Psoas muscle (tissue), 8 donors: Measurements from ENCODE around the gene PRLR. TPM values are rescaled to one million over a fixed set of nuclear protein-coding genes. Genes with fewer than 3 reads are reported as not detected.

Experiments
- ATAC-seq, 4 donors: fragments of 200-7000 bp; cut with Tn5 transposase; one replicate each; pipeline ENCODE4 v1.9.1; 2020; ENCODE audit warnings: moderate library complexity in 3 of 4, mild to moderate bottlenecking in 2 of 4
- DNase-seq, 2 donors: peaks; one replicate each; pipeline ENCODE4 v3.0.0-alpha.2; 2020
- H3K27ac ChIP-seq: fragments of 200-600 bp; one replicate; pipeline ENCODE4 v1.8.0; 2022
- H3K27me3 ChIP-seq, 3 donors: fragments of 200-600 bp in 1 of 3; one replicate each; pipeline versions ENCODE4 v1.6.1 to v1.8.0; 2013 to 2022; ENCODE audit warnings: low read length in 2 of 3, mild to moderate bottlenecking in 2 of 3, moderate library complexity in 1 of 3; ENCODE audit not compliant: insufficient read depth in 3 of 3
- H3K36me3 ChIP-seq, 2 donors: fragments of 200-600 bp in 1 of 2; one replicate each; pipeline versions ENCODE4 v1.6.1 to v1.8.0; 2013 to 2022; ENCODE audit warnings: low read depth in 1 of 2, mild to moderate bottlenecking in 1 of 2, moderate library complexity in 1 of 2; ENCODE audit not compliant: insufficient read depth in 1 of 2
- H3K4me1 ChIP-seq: fragments of 200-600 bp; one replicate; pipeline ENCODE4 v1.8.0; 2022
- H3K4me3 ChIP-seq: fragments of 200-600 bp; one replicate; pipeline ENCODE4 v1.8.0; 2022; ENCODE audit warnings: mild to moderate bottlenecking
- H3K9me3 ChIP-seq: fragments of 200-600 bp; one replicate; pipeline ENCODE4 v1.8.0; 2022
- CTCF ChIP-seq: fragments of 200-600 bp; IDR thresholded peaks from one replicate; pipeline ENCODE4 v1.8.0; 2022; ENCODE audit warnings: antibody characterized with exemption
- WGBS, 3 donors: extraction: QIAGEN DNeasy Blood & Tissue Kit; methylation state at CpG; one replicate each; pipeline versions ENCODE4 v1.1.6 to v1.1.7; 2013; 5-methylcytosine and 5-hydroxymethylcytosine counted together
- intact Hi-C, 2 donors: fragments of 100-400 bp; cut with DNase I; formaldehyde crosslinking; loops; one replicate each; pipeline versions ENCODE4 v1.11.0 to v1.14.2; 2022
- polyA plus RNA-seq, 3 donors: library from polyadenylated mRNA; stranded (reverse); fragments of 200-250 nt; gene quantifications; one replicate each; pipeline ENCODE4 v1.2.3, GENCODE V29; 2013
- total RNA-seq, 4 donors: library from RNA; stranded (reverse); fragmentation: NEBNext Ultra II Directional in 2 of 4; extraction: Animal tissue kit (Norgen Biotek cat#: 25700) in 2 of 4; gene quantifications; one replicate each; pipeline versions ENCODE4 v1.2.1 to v1.2.4, GENCODE V29; 2021 to 2023
- donor health status: healthy with polysubstance abuse.
- donor health status: DM: no; HTN: no; CAD: no; lungs with moderate emphysema.
- donor health status: Bipolar disorder and iron deficiency.
- donor health status: healthy.
- donor health status: DM: yes; HTN: yes; CAD: no.
- donor health status: DM: no; HTN: no; CAD: no.
- donor health status: DM: no; HTN: no; CAD: no.
- donor health status: DM: yes; HTN: yes; CAD: no.

The PRLR gene
- total and polyA plus RNA-seq, 7 donors: 0.03 to 0.32 (median 0.09) TPM

- DNase-seq: no peak
- no peak for ATAC-seq
Measured at GRCh38 chr5:35229076-35230037, 930 bp downstream of the PRLR start.

GRCh38 chr5:35228310-35228709 is 2.0 kb downstream of the PRLR start:
- TF ChIP-seq CTCF: no peak
- H3K27ac ChIP-seq: no peak overlapping the region
- peaks cover 4 to 41% (median 12%) of the 10 kb centered on the region in 3 donors for H3K27me3 ChIP-seq
- no peaks in the 10 kb centered on the region for H3K36me3 ChIP-seq
- 43 to 47% (median 47%) methylated on average over 2 of the region's 2 CpGs for WGBS, 3 donors
- H3K4me3 ChIP-seq: no peak overlapping the region
- no peaks in the 10 kb centered on the region for H3K4me1 ChIP-seq
- no peaks in the 10 kb centered on the region for H3K9me3 ChIP-seq
- no peak for ATAC-seq
- intact Hi-C loops: no loop called here
- no peak for DNase-seq

More at GRCh38 chr5:35229076-35230037, 930 bp downstream of the PRLR start:
- whole genome bisulfite sequencing, 3 donors: 7% methylated on average over 30 of the region's 30 CpGs
- Histone ChIP-seq H3K36me3 (no peaks in the 10 kb centered on the region), H3K27ac (no peak overlapping the region), H3K9me3 (no peaks in the 10 kb centered on the region), H3K4me3 (peak overlapping the region; percentile 50), H3K27me3 (peaks cover 2 to 47% (median 12%) of the 10 kb centered on the region in 3 donors), H3K4me1 (no peaks in the 10 kb centered on the region)
- intact Hi-C loops: no loop called here
- TF ChIP-seq CTCF: no peak

GRCh38 chr5:35227720-35228119 is 2.6 kb downstream of the PRLR start:
- Histone ChIP-seq H3K27ac (no peak overlapping the region), H3K4me3 (no peak overlapping the region), H3K9me3 (no peaks in the 10 kb centered on the region), H3K36me3 (no peaks in the 10 kb centered on the region), H3K27me3 (peaks cover 5 to 38% (median 10%) of the 10 kb centered on the region in 3 donors), H3K4me1 (no peaks in the 10 kb centered on the region)
- TF ChIP-seq CTCF: no peak
- WGBS, 3 donors: 75 to 86% (median 78%) methylated on average over 4 of the region's 4 CpGs
- ATAC-seq: no peak
- DNase-seq: no peak
- intact Hi-C loops: no loop called here

GRCh38 chr5:35223787-35224395 is 6.4 kb downstream of the PRLR start:
- Histone ChIP-seq H3K27ac (no peak overlapping the region), H3K4me3 (no peak overlapping the region), H3K9me3 (no peaks in the 10 kb centered on the region), H3K36me3 (no peaks in the 10 kb centered on the region), H3K4me1 (no peaks in the 10 kb centered on the region), H3K27me3 (peaks cover 0 to 13% (median 5%) of the 10 kb centered on the region in 3 donors)
- intact Hi-C loops: no loop called here
- no peak for TF ChIP-seq CTCF
- ATAC-seq (no peak), DNase-seq (no peak)
- WGBS, 3 donors: 70 to 72% (median 71%) methylated on average over 7 of the region's 7 CpGs
